GM23248 (cell line): ENCODE data around the gene MAPK4. TPM values are rescaled to one million over a fixed set of nuclear protein-coding genes. Genes with fewer than 3 reads are reported as not detected.

ENCODE experiments used
- DNase-seq: peaks from one replicate; pipeline ENCODE4 v3.0.0-alpha.2; 2015
- H2AFZ ChIP-seq: fragments of 200-600 bp; sonication (generic); 2 replicates; pipeline ENCODE4 v1.6.1; 2016; ENCODE audit warnings: antibody characterized with exemption
- H3F3A ChIP-seq: fragments of 200-600 bp; sonication (generic); 2 replicates; pipeline ENCODE4 v1.6.1; 2016; ENCODE audit warnings: mild to moderate bottlenecking, antibody characterized with exemption, mixed run types; ENCODE audit not compliant: insufficient read depth
- H3K27ac ChIP-seq: fragments of 200-600 bp; sonication (generic); 2 replicates; pipeline ENCODE4 v1.5.1; 2016; ENCODE audit warnings: mild to moderate bottlenecking
- H3K27me3 ChIP-seq: fragments of 200-600 bp; sonication (generic); replicated peaks from 2 replicates; pipeline ENCODE4 v1.6.1; 2016; ENCODE audit warnings: mild to moderate bottlenecking; ENCODE audit not compliant: insufficient read depth
- H3K36me3 ChIP-seq: fragments of 200-600 bp; sonication (generic); 2 replicates; pipeline ENCODE4 v1.6.1; 2016; ENCODE audit warnings: low read depth, mild to moderate bottlenecking
- H3K4me1 ChIP-seq: fragments of 200-600 bp; sonication (generic); 2 replicates; pipeline ENCODE4 v1.6.1; 2016; ENCODE audit warnings: mild to moderate bottlenecking; ENCODE audit not compliant: insufficient read depth
- H3K4me2 ChIP-seq: fragments of 200-600 bp; sonication (generic); one replicate; pipeline ENCODE4 v1.6.1; 2016; ENCODE audit warnings: mild to moderate bottlenecking; ENCODE audit not compliant: unreplicated experiment
- H3K4me3 ChIP-seq: fragments of 200-600 bp; sonication (generic); 2 replicates; pipeline ENCODE4 v1.5.1; 2016; ENCODE audit warnings: mild to moderate bottlenecking
- H3K79me2 ChIP-seq: fragments of 200-600 bp; sonication (generic); 2 replicates; pipeline ENCODE4 v1.6.1; 2016; ENCODE audit warnings: mild to moderate bottlenecking; ENCODE audit not compliant: insufficient read depth
- H3K9ac ChIP-seq: fragments of 200-600 bp; sonication (generic); 2 replicates; pipeline ENCODE4 v1.6.1; 2016; ENCODE audit warnings: mild to moderate bottlenecking
- H3K9me2 ChIP-seq: fragments of 200-600 bp; sonication (generic); 2 replicates; pipeline ENCODE4 v1.6.1; 2016; ENCODE audit warnings: mixed run types, mild to moderate bottlenecking, moderate library complexity; ENCODE audit not compliant: insufficient read depth
- H3K9me3 ChIP-seq: fragments of 200-600 bp; sonication (generic); one replicate; pipeline ENCODE4 v1.6.1; 2017; ENCODE audit warnings: low read depth
- H4K20me1 ChIP-seq: fragments of 200-600 bp; sonication (generic); 2 replicates; pipeline ENCODE4 v1.6.0; 2016; ENCODE audit not compliant: insufficient read depth
- EZH2 ChIP-seq: fragments of 200-600 bp; sonication (generic); IDR thresholded peaks from 2 replicates; pipeline ENCODE4 v1.6.1; 2018; ENCODE audit warnings: antibody characterized with exemption, mild to moderate bottlenecking; ENCODE audit not compliant: insufficient read depth, poor library complexity, severe bottlenecking
- EZH2phosphoT487 ChIP-seq: fragments of 200-600 bp; sonication (generic); IDR thresholded peaks from 2 replicates; pipeline ENCODE4 v1.6.1; 2018; ENCODE audit warnings: antibody characterized with exemption, moderate library complexity, mild to moderate bottlenecking, low read depth; ENCODE audit not compliant: insufficient read depth
- WGBS, 2 experiments: methylation state at CpG; one replicate each; pipeline ENCODE4 v1.1.6; 2015 to 2017; ENCODE audit warnings: low lambda C conversion rate in 2 of 2, low coverage in 1 of 2; ENCODE audit errors: missing lambda C conversion rate in 2 of 2; 5-methylcytosine and 5-hydroxymethylcytosine counted together
- in situ Hi-C: fragments of 300-500 bp; cut with MboI; formaldehyde crosslinking; loops from 2 replicates; pipeline ENCODE4 v1.15.0; 2020
- polyA plus RNA-seq: library from polyadenylated mRNA; unstranded; fragments of >200 nt; fragmentation: Nextera tagmentation; extraction: Ambion mirVana; gene quantifications from 2 replicates; pipeline ENCODE4 v1.2.1, GENCODE V29; 2016
- total RNA-seq: library from RNA; depleted of rRNA; stranded (reverse); fragments of >200 nt; shearing (Covaris generic); gene quantifications from 2 replicates; pipeline ENCODE4 v1.2.3, GENCODE V29; 2014

MAPK4 gene
- total and polyA plus RNA-seq, 2 experiments from 2014 or later = 0.22 TPM; not detected in 1

DNA sequence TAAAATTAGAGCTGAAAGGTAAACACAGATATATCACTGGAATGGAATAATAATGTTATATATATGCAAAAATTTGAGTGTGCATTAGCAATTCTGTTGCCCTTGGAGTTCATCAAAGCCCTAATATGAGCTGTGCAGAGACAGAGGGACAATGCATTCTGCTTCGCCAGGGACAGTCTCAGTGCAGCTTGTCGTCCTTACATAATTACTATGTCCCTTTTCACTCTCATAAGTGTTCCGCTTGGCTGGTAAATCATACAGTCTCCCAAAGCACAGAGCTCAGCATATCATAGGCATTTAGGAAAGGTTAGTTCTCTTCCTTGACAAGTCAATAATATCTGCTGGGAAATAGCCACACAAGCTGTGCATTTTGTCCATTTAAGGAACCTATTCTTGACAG is 30.7 kb downstream of the MAPK4 start:
- Histone ChIP-seq H3K4me2 (no peak overlapping the region), H3K79me2 (no peaks in the 10 kb centered on the region), H3K9me2 (no peaks in the 10 kb centered on the region), H3K27me3 (no peaks in the 10 kb centered on the region), H3F3A (no peaks in the 10 kb centered on the region), H3K27ac (no peak overlapping the region), H3K9ac (no peak overlapping the region), H4K20me1 (no peaks in the 10 kb centered on the region), H3K36me3 (no peaks in the 10 kb centered on the region), H2AFZ (no peak overlapping the region), H3K4me1 (no peaks in the 10 kb centered on the region), H3K4me3 (no peak overlapping the region), H3K9me3 (no peaks in the 10 kb centered on the region)
- 25 to 36% methylated on average over 3 of the region's 3 CpGs for WGBS, 2 experiments
- in situ Hi-C loops = no loop called here
- DNase-seq = no peak
- TF ChIP-seq EZH2phosphoT487 = no peak
- TF ChIP-seq EZH2 = no peak

- TF ChIP-seq EZH2 = no peak
- no peak for TF ChIP-seq EZH2phosphoT487
- no peaks in the 10 kb centered on the region for H3K27me3 ChIP-seq
- WGBS, 2 experiments = 55 to 57% methylated on average over 5 of the region's 5 CpGs
- H3K9ac ChIP-seq = no peak overlapping the region
- no peak overlapping the region for H3K4me2 ChIP-seq
- no peak overlapping the region for H3K4me3 ChIP-seq
- no peaks in the 10 kb centered on the region for H3K79me2 ChIP-seq
- no peak overlapping the region for H3K27ac ChIP-seq
- H4K20me1 ChIP-seq = no peaks in the 10 kb centered on the region
- no peaks in the 10 kb centered on the region for H3F3A ChIP-seq
- H3K36me3 ChIP-seq = no peaks in the 10 kb centered on the region
- DNase-seq = no peak
- H3K9me3 ChIP-seq = no peaks in the 10 kb centered on the region
- no peaks in the 10 kb centered on the region for H3K4me1 ChIP-seq
- in situ Hi-C loops = no loop called here
- H3K9me2 ChIP-seq = no peaks in the 10 kb centered on the region
- no peak overlapping the region for H2AFZ ChIP-seq
Measured at GRCh38 chr18:50594012-50594411, 34.1 kb downstream of the MAPK4 start.

GRCh38 chr18:50594942-50595341 is 35.1 kb downstream of the MAPK4 start:
- TF ChIP-seq EZH2 (no peak), EZH2phosphoT487 (no peak)
- DNase-seq = no peak
- Histone ChIP-seq H3K9me2 (no peaks in the 10 kb centered on the region), H3K4me1 (no peaks in the 10 kb centered on the region), H4K20me1 (no peaks in the 10 kb centered on the region), H3K4me3 (no peak overlapping the region), H3K27ac (no peak overlapping the region), H3K9ac (no peak overlapping the region), H3K9me3 (no peaks in the 10 kb centered on the region), H3K27me3 (no peaks in the 10 kb centered on the region), H3F3A (no peaks in the 10 kb centered on the region), H2AFZ (no peak overlapping the region), H3K4me2 (no peak overlapping the region), H3K36me3 (no peaks in the 10 kb centered on the region), H3K79me2 (no peaks in the 10 kb centered on the region)
- 39 to 40% methylated on average over 4 of the region's 4 CpGs for WGBS, 2 experiments
- in situ Hi-C loops = no loop called here

DNA sequence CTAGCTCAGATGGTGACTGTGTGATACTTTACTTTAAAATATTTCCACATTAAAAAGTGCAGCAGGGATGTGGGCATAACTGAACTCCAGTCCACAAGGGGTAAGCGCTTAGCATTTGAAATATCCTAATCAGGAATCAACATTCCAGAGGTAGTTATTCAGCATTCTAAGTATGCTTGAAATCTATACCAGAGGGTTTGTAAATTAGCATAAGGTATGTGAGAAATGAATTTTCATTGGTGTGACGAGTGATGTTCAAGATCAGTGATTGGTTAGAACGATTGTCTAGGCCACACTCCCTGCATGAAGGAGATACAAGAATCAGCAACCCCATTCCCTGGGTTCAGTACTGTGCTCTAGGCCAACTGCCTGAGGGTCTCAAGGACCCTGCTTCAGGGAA is 42.6 kb downstream of the MAPK4 start:
- H3K9me3 ChIP-seq = no peaks in the 10 kb centered on the region
- no peaks in the 10 kb centered on the region for H3F3A ChIP-seq
- H2AFZ ChIP-seq = no peak overlapping the region
- no peak overlapping the region for H3K4me2 ChIP-seq
- no peaks in the 10 kb centered on the region for H3K36me3 ChIP-seq
- no peaks in the 10 kb centered on the region for H3K79me2 ChIP-seq
- H3K4me3 ChIP-seq = no peak overlapping the region
- H3K27ac ChIP-seq = no peak overlapping the region
- H3K27me3 ChIP-seq = no peaks in the 10 kb centered on the region
- no peak overlapping the region for H3K9ac ChIP-seq
- H3K9me2 ChIP-seq = no peaks in the 10 kb centered on the region
- in situ Hi-C loops = no loop called here
- no peak for TF ChIP-seq EZH2
- TF ChIP-seq EZH2phosphoT487 = no peak
- DNase-seq = no peak
- H4K20me1 ChIP-seq = no peaks in the 10 kb centered on the region
- WGBS, 2 experiments = 19 to 23% methylated on average over 3 of the region's 3 CpGs
- no peaks in the 10 kb centered on the region for H3K4me1 ChIP-seq

- H3K4me3 ChIP-seq = no peak overlapping the region
- no peak overlapping the region for H3K27ac ChIP-seq
- no peaks in the 10 kb centered on the region for H3K27me3 ChIP-seq
- no peaks in the 10 kb centered on the region for H3K9me2 ChIP-seq
- no peaks in the 10 kb centered on the region for H3K4me1 ChIP-seq
- H3K79me2 ChIP-seq = no peaks in the 10 kb centered on the region
- TF ChIP-seq EZH2 (no peak), EZH2phosphoT487 (no peak)
- WGBS, 2 experiments = 31 to 39% methylated on average over 5 of the region's 5 CpGs
- H3K9ac ChIP-seq = no peak overlapping the region
- no peaks in the 10 kb centered on the region for H3F3A ChIP-seq
- no peak overlapping the region for H2AFZ ChIP-seq
- no peaks in the 10 kb centered on the region for H4K20me1 ChIP-seq
- no peak overlapping the region for H3K4me2 ChIP-seq
- in situ Hi-C loops = no loop called here
- DNase-seq = no peak
- H3K9me3 ChIP-seq = no peaks in the 10 kb centered on the region
- no peaks in the 10 kb centered on the region for H3K36me3 ChIP-seq
Measured at GRCh38 chr18:50606609-50607008, 46.7 kb downstream of the MAPK4 start.
